K562 (cell line): ENCODE results near the gene AGPAT1. TPM values are rescaled to one million over a fixed set of nuclear protein-coding genes. Genes with fewer than 3 reads are reported as not detected.

Experiments used
- AFF1 ChIP-seq, 2 experiments: fragments of 450-650 bp; IDR thresholded peaks; 2 replicates each; pipeline ENCODE4 v1.6.1; 2018; ENCODE audit warnings: mild to moderate bottlenecking in 2 of 2, low read depth in 1 of 2; ENCODE audit not compliant: partially characterized antibody in 2 of 2
- ARID1B ChIP-seq: fragments of 450-650 bp; IDR thresholded peaks from 2 replicates; pipeline ENCODE4 v1.6.1; 2016; ENCODE audit warnings: antibody characterized with exemption, mild to moderate bottlenecking, inconsistent platforms
- BDP1 ChIP-seq: IDR thresholded peaks from 3 replicates; pipeline ENCODE4 v1.6.1; 2011; ENCODE audit not compliant: insufficient read length, insufficient read depth
- CBX5 ChIP-seq: IDR thresholded peaks from 2 replicates; pipeline ENCODE4 v1.6.1; 2014; ENCODE audit warnings: low read depth, borderline replicate concordance
- CBX8 ChIP-seq: fragments of 200-600 bp; sonication (generic); IDR thresholded peaks from 2 replicates; pipeline ENCODE4 v1.6.1; 2012; ENCODE audit warnings: borderline replicate concordance, mixed run types, low read depth, mild to moderate bottlenecking, moderate library complexity, mixed read lengths, low read length, control low read depth, inconsistent platforms; ENCODE audit not compliant: poor library complexity, severe bottlenecking; ENCODE audit errors: extremely low read depth
- E2F3 ChIP-seq: fragments of 250-450 bp; sonication (Bioruptor Pico); IDR thresholded peaks from 2 replicates; pipeline ENCODE4 v1.4.0; 2020; ENCODE audit warnings: mild to moderate bottlenecking
- ELF1 ChIP-seq: fragments of 200-800 bp; sonication (Bioruptor generic); IDR thresholded peaks from 2 replicates; pipeline ENCODE4 v1.6.1; 2016; ENCODE audit warnings: missing genetic modification characterization, missing compliant biosample characterization
- ETV1 ChIP-seq: fragments of 450-650 bp; conservative IDR thresholded peaks from 2 replicates; pipeline ENCODE4 v1.6.1; 2016; ENCODE audit warnings: missing genetic modification characterization, control low read depth, low read depth, missing compliant biosample characterization
- MAFG ChIP-seq: fragments of 450-650 bp; conservative IDR thresholded peaks from 2 replicates; pipeline ENCODE4 v1.6.1; 2016; ENCODE audit warnings: missing genetic modification characterization, missing compliant biosample characterization
- MCM7 ChIP-seq, 2 experiments: fragments of 450-650 bp; IDR thresholded peaks; 2 replicates each; pipeline ENCODE4 v1.6.1; 2016 to 2018
- MEF2D ChIP-seq: conservative IDR thresholded peaks from 2 replicates; pipeline ENCODE4 v1.6.1; 2016; ENCODE audit warnings: low read depth, missing genetic modification characterization, missing compliant biosample characterization
- NCOA2 ChIP-seq, 2 experiments: fragments of 450-650 bp; IDR thresholded peaks; 2 replicates each; pipeline ENCODE4 v1.6.1; 2018; ENCODE audit warnings: mild to moderate bottlenecking in 2 of 2, moderate library complexity in 1 of 2; ENCODE audit not compliant: partially characterized antibody in 2 of 2
- NUFIP1 ChIP-seq: fragments of 450-650 bp; IDR thresholded peaks from 2 replicates; pipeline ENCODE4 v1.6.1; 2018; ENCODE audit not compliant: partially characterized antibody
- RBM15 ChIP-seq: fragments of 200-400 bp; formaldehyde crosslinking; IDR thresholded peaks from 2 replicates; pipeline ENCODE4 v1.6.1; 2018; ENCODE audit warnings: mild to moderate bottlenecking, low read length, moderate library complexity; ENCODE audit not compliant: insufficient read depth
- RBM22 ChIP-seq: fragments of 200-400 bp; formaldehyde crosslinking; IDR thresholded peaks from 2 replicates; pipeline ENCODE4 v1.6.1; 2018; ENCODE audit warnings: low read length, low read depth; ENCODE audit not compliant: poor library complexity, severe bottlenecking
- ZBTB33 ChIP-seq: sonication (generic); formaldehyde crosslinking; IDR thresholded peaks from 2 replicates; pipeline ENCODE4 v1.8.1; 2023; ENCODE audit warnings: mild to moderate bottlenecking, missing genetic modification reagents
- ZBTB43 ChIP-seq: sonication (generic); formaldehyde crosslinking; IDR thresholded peaks from 2 replicates; pipeline ENCODE4 v1.8.0; 2023; ENCODE audit warnings: mild to moderate bottlenecking, missing genetic modification reagents
- ZNF146 ChIP-seq: IDR thresholded peaks from one replicate; pipeline ENCODE4 v1.6.1; 2018; ENCODE audit warnings: missing compliant biosample characterization; ENCODE audit not compliant: unreplicated experiment
- ZNF212 ChIP-seq: fragments of 450-650 bp; formaldehyde crosslinking; IDR thresholded peaks from 2 replicates; pipeline ENCODE4 v1.4.0; 2020; ENCODE audit warnings: mild to moderate bottlenecking
- ZNF263 ChIP-seq: sonication (generic); formaldehyde crosslinking; IDR thresholded peaks from 2 replicates; pipeline ENCODE4 v1.8.0; 2022; ENCODE audit warnings: mild to moderate bottlenecking, missing genetic modification reagents, borderline replicate concordance
- ZNF780A ChIP-seq: fragments of 250-450 bp; sonication (Bioruptor Pico); IDR thresholded peaks from 2 replicates; pipeline ENCODE4 v1.5.0; 2021; ENCODE audit warnings: mild to moderate bottlenecking
- polyA plus RNA-seq, 8 experiments: library from polyadenylated mRNA; depleted of rRNA in 4 of 8; stranded (reverse) in 5 of 8; unstranded in 3 of 8; fragments of >200 nt; fragmentation: Nextera tagmentation in 2 of 8; fragmentation: Illumina TruSeq in 1 of 8; extraction: Ambion mirVana in 2 of 8; extraction: Trizol in 1 of 8; gene quantifications; 2 replicates each; pipeline versions ENCODE4 v1.2.1 to v1.2.3, GENCODE V29; 2011 to 2014; ENCODE audit warnings: inconsistent platforms in 1 of 8, missing spikeins in 1 of 8
- total RNA-seq, 7 experiments: library from RNA; depleted of rRNA in 6 of 7; stranded (reverse); fragments of >200 nt in 6 of 7; fragmentation: Illumina TruSeq in 2 of 7; extraction: Trizol in 2 of 7; gene quantifications; 2 replicates each; pipeline versions ENCODE4 v1.2.1 to v1.2.3, GENCODE V29; 2011 to 2021; ENCODE audit warnings: low replicate concordance in 1 of 7

Gene AGPAT1
- total and polyA plus RNA-seq, 9 of the 15 experiments (the other 6 are each of a cell fraction or from before 2014, with no cell fraction given), result 37.9 to 176 (median 69.4) TPM

GRCh38 chr6:32196682-32197616, 21.1 kb upstream of the AGPAT1 start (continued):
- TF ChIP-seq ZBTB33 (CRISPR knock-in tag), result no peak
- no peak for TF ChIP-seq E2F3 (CRISPR knock-in tag)
- TF ChIP-seq MCM7 (IDR thresholded peaks at IDR 0.05), result no peak
- TF ChIP-seq ZNF212 (CRISPR knock-in tag), result no peak
- no peak for TF ChIP-seq ELF1 (tag)
- TF ChIP-seq ETV1 (tag), result no peak
- no peak for TF ChIP-seq BDP1
- no peak for TF ChIP-seq MAFG
- TF ChIP-seq AFF1 (IDR thresholded peaks at IDR 0.05; ENCODE audit: low read depth in 1 of 2, partially characterized antibody in 2 of 2), result no peak
- TF ChIP-seq CBX5, result no peak
- no peak for TF ChIP-seq ZNF146 (CRISPR knock-in tag)
- TF ChIP-seq NCOA2 (IDR thresholded peaks at IDR 0.05; ENCODE audit: partially characterized antibody in 2 of 2), result no peak
- no peak for TF ChIP-seq ZBTB43 (CRISPR knock-in tag)
- no peak for TF ChIP-seq RBM15
- TF ChIP-seq ZNF780A (CRISPR knock-in tag), result no peak
- TF ChIP-seq CBX8, result no peak
- peak; percentile 46; the same call in 1 of the 2 replicates for TF ChIP-seq ARID1B
- TF ChIP-seq ZNF263 (CRISPR knock-in tag), result no peak
- TF ChIP-seq NUFIP1, result no peak
- 0 out of 2 replicates have a peak, but pooled peaks have one; percentile 44 for TF ChIP-seq MEF2D (tag)
- TF ChIP-seq RBM22, result no peak
